ENCODE measurements around the gene ARHGEF28. TPM values are rescaled to one million over a fixed set of nuclear protein-coding genes. Genes with fewer than 3 reads are reported as not detected.

Gene ARHGEF28
- total and polyA plus RNA-seq, 2 of the 13 experiments (the other 11 are each of a cell fraction or from before 2014, with no cell fraction given), result 17.4 to 34.1 TPM

DNA sequence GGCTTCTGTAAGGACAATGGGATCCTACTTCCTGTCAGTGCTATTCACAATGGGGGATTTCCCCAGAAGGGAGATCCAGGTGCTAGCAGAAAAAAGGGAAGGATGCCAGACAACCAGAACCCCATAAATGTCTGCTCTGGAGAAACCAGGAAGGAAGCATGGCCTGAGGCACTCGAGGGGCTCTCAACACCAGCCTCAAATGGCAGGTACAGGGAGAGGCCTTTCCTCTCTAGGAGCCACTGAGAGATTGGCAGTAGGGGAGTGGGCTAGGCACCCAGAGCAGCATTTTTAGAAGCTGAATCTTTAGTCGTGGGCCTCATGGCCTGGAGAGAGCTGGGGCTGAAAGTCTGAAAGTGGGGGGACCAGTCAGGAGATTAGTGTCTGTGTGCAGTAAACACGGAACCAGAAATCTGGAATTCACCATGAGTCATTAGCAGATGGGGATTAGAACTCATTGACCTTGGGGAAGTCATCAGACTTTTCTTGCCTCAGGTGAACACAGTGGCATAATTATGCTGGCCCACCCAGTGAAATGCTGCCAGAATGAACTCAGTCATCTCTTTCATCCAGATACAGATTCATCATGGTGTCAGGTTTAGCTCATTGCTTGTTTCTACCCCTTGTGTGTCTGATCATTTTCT is 28.3 kb downstream of the ARHGEF28 start:
- Histone ChIP-seq H2AFZ (ENCODE audit: low read length) (no peak overlapping the region), H3K27me3 (ENCODE audit: control insufficient read depth in 1 of 2, insufficient read depth in 2 of 2, low read length in 2 of 2) (no peaks in the 10 kb centered on the region), H3K27ac (ENCODE audit: extremely low read length, insufficient read depth, low read length) (peak overlapping the region; percentile 68), H4K20me1 (ENCODE audit: insufficient read depth, low read length) (no peaks in the 10 kb centered on the region), H3K9ac (ENCODE audit: insufficient read depth, low read depth, low read length) (peak overlapping the region; percentile 21), H3K79me2 (ENCODE audit: insufficient read depth, low read length) (peaks cover 63% of the 10 kb centered on the region), H3K4me2 (ENCODE audit: low read depth, low read length) (peak overlapping the region; percentile 60), H3K4me3 (replicated peaks in 1 of 3; ENCODE audit: insufficient read depth in 1 of 3, low read depth in 2 of 3, low read length in 3 of 3) (peak overlapping the region in 1 of 3 experiments; percentile 17; a peak in 1 of 6 replicates), H3K4me1 (ENCODE audit: insufficient read depth, low read length) (peaks cover 60% of the 10 kb centered on the region), H3K36me3 (replicated peaks in 1 of 2; ENCODE audit: control insufficient read depth in 1 of 2, insufficient read depth in 2 of 2, low read length in 2 of 2) (peaks cover 0 to 1% of the 10 kb centered on the region in 2 experiments; a peak in 2 of 5 replicates), H3K9me3 (ENCODE audit: low read length) (no peaks in the 10 kb centered on the region)
- DNase-seq (ENCODE audit: low spot score) (peak; percentile 47), FAIRE-seq (no peak), ATAC-seq (peak; percentile 64)
- CTCF ChIA-PET (ENCODE audit: low intra/inter-chr PET ratio, low total read pairs), result no interaction called here
- POLR2A ChIA-PET, result interaction anchor here (0.6 to 1.9 kb wide), 8 partner anchors 9 to 159 kb away, joined by 3 to 20 read pairs (median 6); partner anchors contain the start of gene ARHGEF28
- 43% methylated on average over 3 of the region's 3 CpGs for WGBS (ENCODE audit: low lambda C conversion rate)
- BruUV-seq (replicated peaks), result no TSS peak
- in situ Hi-C loops (cut with HindIII; ENCODE audit: extremely low pct_ligation_motif_present, low pct_unique_long_range_greater_than_20kb), result no loop called here
- intact Hi-C loops (cut with micrococcal nuclease; ENCODE audit: unreplicated experiment), result no loop called here
- no peak for TF ChIP-seq TSC22D2 (CRISPR knock-in tag; IDR thresholded peaks at IDR 0.05; ENCODE audit: borderline replicate concordance)
- TF ChIP-seq, protein P1, sequence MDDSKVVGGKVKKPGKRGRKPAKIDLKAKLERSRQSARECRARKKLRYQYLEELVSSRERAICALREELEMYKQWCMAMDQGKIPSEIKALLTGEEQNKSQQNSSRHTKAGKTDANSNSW (CRISPR knock-in tag; IDR thresholded peaks at IDR 0.05; ENCODE audit: borderline replicate concordance), result no peak
- TF ChIP-seq TBX2 (CRISPR knock-in tag; IDR thresholded peaks at IDR 0.05; ENCODE audit: borderline replicate concordance), result 0 out of 2 replicates have a peak, but pooled peaks have one; percentile 8
- no peak for TF ChIP-seq ZNF343 (CRISPR knock-in tag; IDR thresholded peaks at IDR 0.05)
- TF ChIP-seq, protein P2, sequence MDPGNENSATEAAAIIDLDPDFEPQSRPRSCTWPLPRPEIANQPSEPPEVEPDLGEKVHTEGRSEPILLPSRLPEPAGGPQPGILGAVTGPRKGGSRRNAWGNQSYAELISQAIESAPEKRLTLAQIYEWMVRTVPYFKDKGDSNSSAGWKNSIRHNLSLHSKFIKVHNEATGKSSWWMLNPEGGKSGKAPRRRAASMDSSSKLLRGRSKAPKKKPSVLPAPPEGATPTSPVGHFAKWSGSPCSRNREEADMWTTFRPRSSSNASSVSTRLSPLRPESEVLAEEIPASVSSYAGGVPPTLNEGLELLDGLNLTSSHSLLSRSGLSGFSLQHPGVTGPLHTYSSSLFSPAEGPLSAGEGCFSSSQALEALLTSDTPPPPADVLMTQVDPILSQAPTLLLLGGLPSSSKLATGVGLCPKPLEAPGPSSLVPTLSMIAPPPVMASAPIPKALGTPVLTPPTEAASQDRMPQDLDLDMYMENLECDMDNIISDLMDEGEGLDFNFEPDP (CRISPR knock-in tag; conservative IDR thresholded peaks at IDR 0.05), result no peak
- no peak for TF ChIP-seq AKAP8 (CRISPR knock-in tag; IDR thresholded peaks at IDR 0.05)
- TF ChIP-seq GPN1 (CRISPR knock-in tag; IDR thresholded peaks at IDR 0.05; ENCODE audit: borderline replicate concordance), result no peak
- TF ChIP-seq ZBTB3 (CRISPR knock-in tag; IDR thresholded peaks at IDR 0.05; ENCODE audit: borderline replicate concordance, low read depth), result no peak
- TF ChIP-seq ZNF124 (CRISPR knock-in tag; IDR thresholded peaks at IDR 0.05), result no peak
- TF ChIP-seq GATAD1 (CRISPR knock-in tag; IDR thresholded peaks at IDR 0.05), result no peak
- no peak for TF ChIP-seq SOX13 (IDR thresholded peaks at IDR 0.05)
- TF ChIP-seq SOX13 (CRISPR knock-in tag; conservative IDR thresholded peaks at IDR 0.05 in 1 of 2, IDR thresholded peaks at IDR 0.05 in 1 of 2), result no peak
- TF ChIP-seq, protein P3, sequence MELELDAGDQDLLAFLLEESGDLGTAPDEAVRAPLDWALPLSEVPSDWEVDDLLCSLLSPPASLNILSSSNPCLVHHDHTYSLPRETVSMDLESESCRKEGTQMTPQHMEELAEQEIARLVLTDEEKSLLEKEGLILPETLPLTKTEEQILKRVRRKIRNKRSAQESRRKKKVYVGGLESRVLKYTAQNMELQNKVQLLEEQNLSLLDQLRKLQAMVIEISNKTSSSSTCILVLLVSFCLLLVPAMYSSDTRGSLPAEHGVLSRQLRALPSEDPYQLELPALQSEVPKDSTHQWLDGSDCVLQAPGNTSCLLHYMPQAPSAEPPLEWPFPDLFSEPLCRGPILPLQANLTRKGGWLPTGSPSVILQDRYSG (CRISPR knock-in tag; IDR thresholded peaks at IDR 0.05), result no peak
- no peak for TF ChIP-seq BORCS8-MEF2B (CRISPR knock-in tag; IDR thresholded peaks at IDR 0.05)
- TF ChIP-seq ZNF468 (CRISPR knock-in tag; IDR thresholded peaks at IDR 0.05), result no peak
- TF ChIP-seq ZFY (CRISPR knock-in tag; IDR thresholded peaks at IDR 0.05), result 0 out of 2 replicates have a peak, but pooled peaks have one; percentile 2
- TF ChIP-seq, protein P4, sequence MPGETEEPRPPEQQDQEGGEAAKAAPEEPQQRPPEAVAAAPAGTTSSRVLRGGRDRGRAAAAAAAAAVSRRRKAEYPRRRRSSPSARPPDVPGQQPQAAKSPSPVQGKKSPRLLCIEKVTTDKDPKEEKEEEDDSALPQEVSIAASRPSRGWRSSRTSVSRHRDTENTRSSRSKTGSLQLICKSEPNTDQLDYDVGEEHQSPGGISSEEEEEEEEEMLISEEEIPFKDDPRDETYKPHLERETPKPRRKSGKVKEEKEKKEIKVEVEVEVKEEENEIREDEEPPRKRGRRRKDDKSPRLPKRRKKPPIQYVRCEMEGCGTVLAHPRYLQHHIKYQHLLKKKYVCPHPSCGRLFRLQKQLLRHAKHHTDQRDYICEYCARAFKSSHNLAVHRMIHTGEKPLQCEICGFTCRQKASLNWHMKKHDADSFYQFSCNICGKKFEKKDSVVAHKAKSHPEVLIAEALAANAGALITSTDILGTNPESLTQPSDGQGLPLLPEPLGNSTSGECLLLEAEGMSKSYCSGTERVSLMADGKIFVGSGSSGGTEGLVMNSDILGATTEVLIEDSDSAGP (CRISPR knock-in tag; IDR thresholded peaks at IDR 0.05; ENCODE audit: borderline replicate concordance), result no peak
- TF ChIP-seq, protein P5, sequence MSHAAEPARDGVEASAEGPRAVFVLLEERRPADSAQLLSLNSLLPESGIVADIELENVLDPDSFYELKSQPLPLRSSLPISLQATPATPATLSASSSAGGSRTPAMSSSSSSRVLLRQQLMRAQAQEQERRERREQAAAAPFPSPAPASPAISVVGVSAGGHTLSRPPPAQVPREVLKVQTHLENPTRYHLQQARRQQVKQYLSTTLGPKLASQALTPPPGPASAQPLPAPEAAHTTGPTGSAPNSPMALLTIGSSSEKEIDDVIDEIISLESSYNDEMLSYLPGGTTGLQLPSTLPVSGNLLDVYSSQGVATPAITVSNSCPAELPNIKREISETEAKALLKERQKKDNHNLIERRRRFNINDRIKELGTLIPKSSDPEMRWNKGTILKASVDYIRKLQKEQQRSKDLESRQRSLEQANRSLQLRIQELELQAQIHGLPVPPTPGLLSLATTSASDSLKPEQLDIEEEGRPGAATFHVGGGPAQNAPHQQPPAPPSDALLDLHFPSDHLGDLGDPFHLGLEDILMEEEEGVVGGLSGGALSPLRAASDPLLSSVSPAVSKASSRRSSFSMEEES (CRISPR knock-in tag; IDR thresholded peaks at IDR 0.05), result no peak
- no peak for TF ChIP-seq ARHGAP35 (CRISPR knock-in tag; IDR thresholded peaks at IDR 0.05; ENCODE audit: borderline replicate concordance)
